ENCODE measurements around the gene RTEL1. TPM values are rescaled to one million over a fixed set of nuclear protein-coding genes. Genes with fewer than 3 reads are reported as not detected.

The RTEL1 gene
- total RNA-seq, 3 donors from 2014 or later (not counting 1 experiment from before 2014, with no cell fraction given), result 36.3 to 52.0 (median 40.4) TPM

GRCh38 chr20:63740627-63741353, 82.7 kb downstream of the RTEL1 start:
- Mint-ChIP-seq H3K4me3 (peak overlapping the region; percentile 73), H3K36me3 (no peaks in the 10 kb centered on the region), H3K27me3 (ENCODE audit: low read depth in 2 of 2) (no peaks in the 10 kb centered on the region), H3K9me3 (no peaks in the 10 kb centered on the region), H3K4me1 (peaks cover 6 to 29% of the 10 kb centered on the region in 2 donors), H3K27ac (no peak overlapping the region)
- 19% methylated on average over 29 of the region's 29 CpGs for WGBS (ENCODE audit: insufficient coverage)
- Histone ChIP-seq H3K4me1 (ENCODE audit: control insufficient read depth, insufficient read depth, low read length) (peaks cover 47% of the 10 kb centered on the region), H3K27me3 (ENCODE audit: control insufficient read depth, insufficient read depth, low read length) (no peaks in the 10 kb centered on the region), H3K4me3 (ENCODE audit: low read length) (peak overlapping the region; percentile 45), H3K27ac (ENCODE audit: low read length) (peak overlapping the region; percentile 11), H3K9me3 (ENCODE audit: control insufficient read depth, insufficient read depth, low read length) (no peaks in the 10 kb centered on the region), H3K36me3 (ENCODE audit: control insufficient read depth, insufficient read depth, low read length) (peaks cover 12% of the 10 kb centered on the region)
- TF ChIP-seq CTCF (IDR thresholded peaks at IDR 0.05), result no peak
- intact Hi-C loops (cut with micrococcal nuclease), result loop anchor here (5.0 kb wide), 1 partner anchor 33 kb away; the partner anchor contains the start of genes ARFRP1 and ZGPAT
- ATAC-seq, result peak in 1 of 3 donors; percentile 11
- peak in 1 of 2 donors; percentile 71 for DNase-seq

DNA sequence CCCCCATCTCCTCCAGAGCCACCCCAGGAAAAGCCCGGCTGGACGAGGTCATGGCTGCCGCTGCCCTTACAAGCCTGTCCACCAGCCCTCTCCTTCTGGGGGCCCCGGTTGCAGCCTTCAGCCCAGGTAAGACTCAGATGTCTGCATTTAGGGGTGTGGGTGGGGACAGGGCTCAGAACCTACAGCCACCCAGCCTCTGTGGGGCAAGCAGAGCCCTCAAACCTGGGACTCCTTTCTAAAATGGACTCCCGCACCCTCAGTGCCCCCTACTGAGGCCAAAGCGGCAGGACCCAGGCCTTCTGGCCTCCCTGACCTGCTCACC, 83.2 kb downstream of the RTEL1 start:
- H3K4me1 Mint-ChIP-seq, result peaks cover under 1 to 24% of the 10 kb centered on the region in 2 donors
- intact Hi-C loops (cut with micrococcal nuclease), result loop anchor here (5.0 kb wide), 1 partner anchor 34 kb away; the partner anchor contains the start of genes ARFRP1 and ZGPAT
- Histone ChIP-seq H3K27me3 (ENCODE audit: control insufficient read depth, insufficient read depth, low read length) (no peaks in the 10 kb centered on the region), H3K9me3 (ENCODE audit: control insufficient read depth, insufficient read depth, low read length) (no peaks in the 10 kb centered on the region), H3K36me3 (ENCODE audit: control insufficient read depth, insufficient read depth, low read length) (peaks cover 12% of the 10 kb centered on the region), H3K27ac (ENCODE audit: low read length) (no peak overlapping the region), H3K4me1 (ENCODE audit: control insufficient read depth, insufficient read depth, low read length) (peaks cover 42% of the 10 kb centered on the region), H3K4me3 (ENCODE audit: low read length) (no peak overlapping the region)
- TF ChIP-seq CTCF (IDR thresholded peaks at IDR 0.05), result no peak
- H3K36me3 Mint-ChIP-seq, result no peaks in the 10 kb centered on the region
- H3K4me3 Mint-ChIP-seq, result peak overlapping the region; percentile 37
- ATAC-seq (no peak), DNase-seq (no peak)
- H3K27ac Mint-ChIP-seq, result no peak overlapping the region
- H3K9me3 Mint-ChIP-seq, result no peaks in the 10 kb centered on the region
- no peaks in the 10 kb centered on the region for H3K27me3 Mint-ChIP-seq (ENCODE audit: low read depth in 2 of 2)
- 86% methylated on average over 6 of the region's 6 CpGs for WGBS (ENCODE audit: insufficient coverage)

DNA sequence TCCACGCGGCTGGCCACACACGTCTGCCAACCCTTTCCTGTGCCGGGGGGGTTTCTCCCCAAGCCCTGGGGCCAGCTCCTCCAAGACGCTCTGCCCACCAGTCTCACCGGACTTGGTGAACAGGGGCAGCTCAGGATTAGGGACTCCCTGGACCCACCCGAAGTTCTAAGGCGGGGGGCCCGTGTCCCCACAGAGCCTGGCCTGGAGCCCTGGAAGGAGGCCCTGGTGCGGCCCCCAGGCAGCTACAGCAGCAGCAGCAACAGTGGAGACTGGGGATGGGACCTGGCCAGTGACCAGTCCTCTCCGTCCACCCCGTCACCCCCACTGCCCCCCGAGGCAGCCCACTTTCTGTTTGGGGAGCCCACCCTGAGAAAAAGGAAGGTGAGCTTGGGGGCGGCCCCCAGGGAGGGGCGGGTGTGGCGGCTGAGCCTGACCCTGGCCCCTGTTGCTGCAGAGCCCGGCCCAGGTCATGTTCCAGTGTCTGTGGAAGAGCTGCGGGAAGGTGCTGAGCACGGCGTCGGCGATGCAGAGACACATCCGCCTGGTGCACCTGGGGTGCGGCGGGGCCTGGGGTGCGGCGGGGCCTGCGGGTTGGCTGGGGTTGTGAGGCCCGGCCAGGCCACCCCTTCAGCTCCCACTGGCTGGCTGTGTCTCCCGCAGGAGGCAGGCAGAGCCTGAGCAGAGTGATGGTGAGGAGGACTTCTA, 83.7 kb downstream of the RTEL1 start:
- H3K4me1 Mint-ChIP-seq, result peaks cover 0 to 19% of the 10 kb centered on the region in 2 donors
- no peak for DNase-seq

More for the DNA sequence above, 83.7 kb downstream of the RTEL1 start:
- Histone ChIP-seq H3K36me3 (ENCODE audit: control insufficient read depth, insufficient read depth, low read length) (peaks cover 12% of the 10 kb centered on the region), H3K9me3 (ENCODE audit: control insufficient read depth, insufficient read depth, low read length) (no peaks in the 10 kb centered on the region), H3K27me3 (ENCODE audit: control insufficient read depth, insufficient read depth, low read length) (no peaks in the 10 kb centered on the region), H3K27ac (ENCODE audit: low read length) (no peak overlapping the region), H3K4me1 (ENCODE audit: control insufficient read depth, insufficient read depth, low read length) (peaks cover 36% of the 10 kb centered on the region), H3K4me3 (ENCODE audit: low read length) (no peak overlapping the region)
- no peaks in the 10 kb centered on the region for H3K9me3 Mint-ChIP-seq
- intact Hi-C loops (cut with micrococcal nuclease), result loop anchor here (5.0 kb wide), 1 partner anchor 35 kb away; the partner anchor contains the start of genes ARFRP1 and ZGPAT
- no peaks in the 10 kb centered on the region for H3K36me3 Mint-ChIP-seq
- no peaks in the 10 kb centered on the region for H3K27me3 Mint-ChIP-seq (ENCODE audit: low read depth in 2 of 2)
- peak overlapping the region; percentile 37 for H3K4me3 Mint-ChIP-seq
- WGBS (ENCODE audit: insufficient coverage), result 97% methylated on average over 30 of the region's 30 CpGs
- TF ChIP-seq CTCF (IDR thresholded peaks at IDR 0.05), result no peak
- no peak overlapping the region for H3K27ac Mint-ChIP-seq
- ATAC-seq, result no peak

All from natural killer cell (primary cell).